SU-DHL-6 (cell line): ENCODE measurements around the gene UMAD1.

Experiments
- H2AFZ ChIP-seq: fragments of 200-600 bp; sonication (generic); 2 replicates; pipeline ENCODE4 v1.6.1; 2014; ENCODE audit warnings: low read depth, mild to moderate bottlenecking, moderate library complexity, mixed read lengths, antibody characterized with exemption, low read length; ENCODE audit not compliant: severe bottlenecking
- H3F3A ChIP-seq: fragments of 200-600 bp; shearing (Covaris generic); 2 replicates; pipeline ENCODE4 v1.6.0; 2016; ENCODE audit warnings: antibody characterized with exemption, mild to moderate bottlenecking; ENCODE audit not compliant: insufficient read depth
- H3K27ac ChIP-seq: fragments of 200-600 bp; sonication (generic); 2 replicates; pipeline ENCODE4 v1.5.1; 2016; ENCODE audit warnings: low read depth, mild to moderate bottlenecking, low read length, moderate library complexity, mixed read lengths
- H3K27me3 ChIP-seq: fragments of 200-600 bp; sonication (generic), shearing (Covaris generic); 2 replicates; pipeline ENCODE4 v1.6.0; 2014; ENCODE audit warnings: mild to moderate bottlenecking, low read length
- H3K36me3 ChIP-seq: fragments of 200-600 bp; sonication (generic); 2 replicates; pipeline ENCODE4 v1.6.1; 2014; ENCODE audit warnings: mild to moderate bottlenecking, low read length, mixed read lengths
- H3K4me2 ChIP-seq: fragments of 300-600, 200-600 bp; shearing (Covaris generic), sonication (generic); 2 replicates; pipeline ENCODE4 v1.6.0; 2014; ENCODE audit warnings: low read length, low read depth, mild to moderate bottlenecking; ENCODE audit not compliant: poor library complexity, severe bottlenecking
- H3K4me3 ChIP-seq: fragments of 200-600 bp; sonication (generic); 2 replicates; pipeline ENCODE4 v1.5.1; 2014; ENCODE audit warnings: antibody characterized with exemption, low read length, mild to moderate bottlenecking, mixed read lengths; ENCODE audit not compliant: insufficient read depth, poor library complexity, severe bottlenecking
- H3K79me2 ChIP-seq: fragments of 200-600 bp; sonication (generic); 2 replicates; pipeline ENCODE4 v1.6.1; 2014; ENCODE audit warnings: mild to moderate bottlenecking, low read length, moderate library complexity; ENCODE audit not compliant: insufficient read depth
- H3K9ac ChIP-seq: fragments of 200-600 bp; sonication (generic); 2 replicates; pipeline ENCODE4 v1.7.0; 2014; ENCODE audit warnings: mild to moderate bottlenecking, low read length
- H3K9me2 ChIP-seq: fragments of 200-600 bp; sonication (generic); replicated peaks from 2 replicates; pipeline ENCODE4 v1.6.1; 2014; ENCODE audit warnings: low read length; ENCODE audit not compliant: insufficient read depth
- H3K9me3 ChIP-seq: fragments of 200-600 bp; sonication (generic); 2 replicates; pipeline ENCODE4 v1.6.1; 2014; ENCODE audit warnings: low read length, mixed read lengths; ENCODE audit not compliant: insufficient read depth
- H4K20me1 ChIP-seq: fragments of 200-600 bp; sonication (generic); 2 replicates; pipeline ENCODE4 v1.6.1; 2014; ENCODE audit warnings: low read depth, mild to moderate bottlenecking, antibody characterized with exemption, low read length, moderate library complexity, mixed read lengths
- CTCF ChIP-seq: fragments of 200-600 bp; sonication (generic); IDR thresholded peaks from one replicate; pipeline ENCODE4 v1.5.1; 2017; ENCODE audit warnings: antibody characterized with exemption, mild to moderate bottlenecking, low read length, moderate library complexity; ENCODE audit not compliant: insufficient read depth, poor library complexity, severe bottlenecking
- EZH2phosphoT487 ChIP-seq: fragments of 200-600 bp; sonication (generic), shearing (Covaris generic); conservative IDR thresholded peaks from 2 replicates; pipeline ENCODE4 v1.6.1; 2018; ENCODE audit warnings: mild to moderate bottlenecking, antibody characterized with exemption, low read length, moderate library complexity, mixed read lengths

UMAD1 gene

GRCh38 chr7:7808626-7809025 lies 168.1 kb downstream of the UMAD1 start:
- Histone ChIP-seq H3K4me3 (no peak overlapping the region), H3K36me3 (no peaks in the 10 kb centered on the region), H3K27me3 (no peaks in the 10 kb centered on the region), H3K9me2 (no peaks in the 10 kb centered on the region), H2AFZ (no peak overlapping the region), H3K4me2 (no peak overlapping the region), H3K9me3 (no peaks in the 10 kb centered on the region), H3K79me2 (no peaks in the 10 kb centered on the region), H3K27ac (no peak overlapping the region), H3K9ac (no peak overlapping the region), H3F3A (no peaks in the 10 kb centered on the region), H4K20me1 (no peaks in the 10 kb centered on the region)
- TF ChIP-seq CTCF (no peak), EZH2phosphoT487 (no peak)

- Histone ChIP-seq H4K20me1 (no peaks in the 10 kb centered on the region), H2AFZ (no peak overlapping the region), H3K9me2 (no peaks in the 10 kb centered on the region), H3K79me2 (no peaks in the 10 kb centered on the region), H3K9me3 (no peaks in the 10 kb centered on the region), H3K27me3 (no peaks in the 10 kb centered on the region), H3K9ac (no peak overlapping the region), H3K36me3 (no peaks in the 10 kb centered on the region), H3K27ac (no peak overlapping the region), H3K4me2 (no peak overlapping the region), H3F3A (no peaks in the 10 kb centered on the region), H3K4me3 (no peak overlapping the region)
- TF ChIP-seq EZH2phosphoT487 (no peak), CTCF (no peak)
Observed at GRCh38 chr7:7810380-7810779, 169.8 kb downstream of the UMAD1 start.

GRCh38 chr7:7810826-7811225 lies 170.3 kb downstream of the UMAD1 start:
- Histone ChIP-seq H3K4me2 (no peak overlapping the region), H2AFZ (no peak overlapping the region), H3K4me3 (no peak overlapping the region), H4K20me1 (no peaks in the 10 kb centered on the region), H3K27me3 (no peaks in the 10 kb centered on the region), H3K9ac (no peak overlapping the region), H3K9me3 (no peaks in the 10 kb centered on the region), H3K79me2 (no peaks in the 10 kb centered on the region), H3K27ac (no peak overlapping the region), H3F3A (no peaks in the 10 kb centered on the region), H3K36me3 (no peaks in the 10 kb centered on the region), H3K9me2 (no peaks in the 10 kb centered on the region)
- TF ChIP-seq CTCF (no peak), EZH2phosphoT487 (no peak)
